Measurements from ENCODE around the gene GABARAPL2. TPM values are rescaled to one million over a fixed set of nuclear protein-coding genes. Genes with fewer than 3 reads are reported as not detected.

Gene GABARAPL2
- total and polyA plus RNA-seq, 5 experiments from 2014 or later, result 76.5 to 291 (median 226) TPM

DNA sequence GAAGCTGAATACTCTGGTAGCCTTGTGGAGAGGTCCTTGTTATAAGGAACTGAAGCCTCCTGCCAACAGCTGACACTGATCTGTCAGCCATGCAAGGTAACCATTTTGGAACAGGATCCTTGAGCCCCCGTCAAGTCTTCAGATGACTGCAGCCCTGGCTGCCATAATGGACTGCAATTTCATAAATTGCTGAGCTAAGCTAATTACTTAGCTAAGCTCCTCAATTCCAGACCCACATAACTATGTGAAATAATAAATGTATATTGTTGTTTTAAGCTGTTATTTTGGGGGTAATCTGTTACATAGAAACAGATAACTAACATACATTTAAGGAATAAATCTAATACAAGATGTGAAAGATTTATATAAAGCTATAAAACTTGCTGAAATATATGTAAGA lies 40.3 kb downstream of the GABARAPL2 start:
- H3K27ac Mint-ChIP-seq, result peak overlapping the region in 1 of 10 donors; percentile 43
- ATAC-seq (no peak), DNase-seq (no peak)
- peaks cover 20 to 87% (median 49%) of the 10 kb centered on the region in 3 donors for H3K36me3 Mint-ChIP-seq
- POLR2A ChIA-PET, result no interaction called here
- no peaks in the 10 kb centered on the region for H3K27me3 Mint-ChIP-seq
- peaks cover 0 to 11% (median 2%) of the 10 kb centered on the region in 4 donors for H3K4me1 Mint-ChIP-seq
- H3K4me3 Mint-ChIP-seq, result no peak overlapping the region
- peaks cover 0 to 10% (median 0%) of the 10 kb centered on the region in 9 donors for H3K9me3 Mint-ChIP-seq

DNA sequence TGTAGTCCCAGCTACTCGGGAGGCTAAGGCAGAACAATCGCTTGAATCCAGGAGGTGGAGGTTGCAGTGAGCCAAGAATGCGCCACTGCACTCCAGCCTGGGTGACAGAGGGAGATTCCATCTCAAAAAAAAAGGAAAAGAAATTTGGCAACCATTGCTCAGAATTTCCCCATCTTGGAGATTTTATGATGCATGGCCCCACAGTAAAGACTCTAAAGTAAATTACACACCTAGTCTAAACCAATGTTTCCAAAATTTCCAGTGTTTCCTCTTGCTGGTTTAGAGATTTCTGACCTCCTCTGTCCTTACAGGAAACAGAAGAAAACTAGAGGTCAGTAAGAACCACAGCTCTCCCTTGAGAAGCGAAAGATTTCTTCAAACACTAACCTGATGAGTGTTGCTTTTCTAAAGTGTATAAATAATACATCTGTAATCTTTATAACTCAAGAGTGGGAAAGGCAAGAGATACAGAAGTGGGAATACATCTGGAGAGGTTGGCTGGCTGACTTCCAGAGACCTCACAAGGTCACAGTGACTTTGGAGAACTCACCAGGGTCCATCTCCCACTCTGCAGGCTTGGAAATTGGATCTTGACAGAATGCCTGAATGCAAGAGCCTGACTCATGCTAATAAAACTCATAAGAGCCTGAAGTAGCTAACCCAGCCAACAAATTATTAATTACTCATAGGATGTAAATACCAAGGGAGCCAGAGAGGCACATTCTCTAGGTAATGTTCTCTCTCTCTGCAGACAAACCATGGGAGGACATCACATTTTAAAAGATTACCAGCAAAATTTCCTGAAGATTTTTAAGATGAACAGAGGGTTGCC lies 48.1 kb downstream of the GABARAPL2 start:
- no peak for DNase-seq
- ATAC-seq, result no peak
- Mint-ChIP-seq H3K27ac (peak overlapping the region in 2 of 10 donors; percentile 40 to 47), H3K27me3 (no peaks in the 10 kb centered on the region), H3K4me1 (peaks cover 2 to 24% (median 13%) of the 10 kb centered on the region in 4 donors), H3K9me3 (no peaks in the 10 kb centered on the region), H3K4me3 (no peak overlapping the region), H3K36me3 (peaks cover 4 to 90% (median 35%) of the 10 kb centered on the region in 3 donors)
- POLR2A ChIA-PET, result interaction anchor here (1.1 kb wide), 1 partner anchor 33 kb away, joined by 3 read pairs; the partner anchor contains the start of genes KARS1 and TERF2IP

DNA sequence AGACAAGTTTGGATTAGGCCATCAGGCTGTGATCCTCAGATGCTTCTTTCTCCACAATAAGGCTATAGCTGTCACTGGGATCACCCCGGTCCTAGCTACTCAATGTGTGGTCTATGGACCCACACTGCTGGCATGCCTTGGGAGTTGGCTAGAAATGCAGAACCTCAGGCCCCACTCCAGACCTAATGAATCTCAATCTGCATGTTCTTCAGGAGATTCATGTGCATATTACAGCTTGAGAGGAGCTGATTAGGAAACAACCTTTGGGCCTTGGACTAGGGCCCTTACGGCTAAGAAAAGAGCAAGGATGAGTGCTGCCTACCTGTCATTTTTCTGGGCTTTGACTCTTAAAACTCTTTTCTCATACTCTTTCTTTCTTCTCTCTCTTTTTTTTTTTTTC lies 49.4 kb downstream of the GABARAPL2 start:
- H3K27ac Mint-ChIP-seq, result peak overlapping the region in 6 of 10 donors; percentile 40 to 87 (median 82)
- H3K9me3 Mint-ChIP-seq, result no peaks in the 10 kb centered on the region
- no peaks in the 10 kb centered on the region for H3K27me3 Mint-ChIP-seq
- ATAC-seq (no peak), DNase-seq (no peak)
- peaks cover 4 to 87% (median 32%) of the 10 kb centered on the region in 3 donors for H3K36me3 Mint-ChIP-seq
- POLR2A ChIA-PET, result interaction anchor here (1.0 to 1.1 kb wide), 2 partner anchors 32 to 33 kb away, joined by 3 to 5 read pairs; partner anchors contain the start of genes KARS1 and TERF2IP
- peaks cover 6 to 32% (median 18%) of the 10 kb centered on the region in 4 donors for H3K4me1 Mint-ChIP-seq
- H3K4me3 Mint-ChIP-seq, result peak overlapping the region in 1 of 10 donors; percentile 62

DNA sequence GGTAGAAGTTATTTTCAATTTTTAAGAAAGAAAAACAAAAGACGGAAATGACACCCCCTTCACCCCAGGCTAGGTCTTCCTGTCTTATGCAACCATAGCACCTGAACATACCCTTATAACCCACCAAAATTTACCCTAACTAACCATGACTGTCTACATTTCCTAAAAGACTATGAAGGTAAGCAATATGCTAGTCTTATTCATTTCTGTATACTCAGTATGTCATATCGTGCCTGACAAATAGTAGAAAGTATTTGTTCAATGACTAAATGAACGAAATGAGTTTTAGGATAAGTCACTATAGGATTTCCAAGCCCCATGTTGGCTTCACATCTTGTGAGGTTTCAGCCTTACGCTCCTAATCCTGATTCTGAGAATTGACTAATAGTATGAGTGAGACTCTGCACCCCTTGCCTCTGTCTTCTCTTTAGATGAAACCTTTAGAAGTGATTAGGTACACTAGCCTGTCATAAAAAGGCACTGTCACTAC lies 50.4 kb downstream of the GABARAPL2 start:
- Mint-ChIP-seq H3K4me1 (peaks cover 14 to 41% (median 28%) of the 10 kb centered on the region in 4 donors), H3K4me3 (peak overlapping the region in 5 of 10 donors; percentile 4 to 62 (median 18)), H3K36me3 (peaks cover 4 to 86% (median 32%) of the 10 kb centered on the region in 3 donors), H3K9me3 (no peaks in the 10 kb centered on the region), H3K27ac (peak overlapping the region in 8 of 10 donors; percentile 67 to 87 (median 83)), H3K27me3 (no peaks in the 10 kb centered on the region)
- POLR2A ChIA-PET, result interaction anchor here (1.0 kb wide), 1 partner anchor 32 kb away, joined by 5 read pairs; no protein-coding TSS in a partner anchor
- DNase-seq (no peak), ATAC-seq (peak in 1 of 2 donors; percentile 37)

DNA sequence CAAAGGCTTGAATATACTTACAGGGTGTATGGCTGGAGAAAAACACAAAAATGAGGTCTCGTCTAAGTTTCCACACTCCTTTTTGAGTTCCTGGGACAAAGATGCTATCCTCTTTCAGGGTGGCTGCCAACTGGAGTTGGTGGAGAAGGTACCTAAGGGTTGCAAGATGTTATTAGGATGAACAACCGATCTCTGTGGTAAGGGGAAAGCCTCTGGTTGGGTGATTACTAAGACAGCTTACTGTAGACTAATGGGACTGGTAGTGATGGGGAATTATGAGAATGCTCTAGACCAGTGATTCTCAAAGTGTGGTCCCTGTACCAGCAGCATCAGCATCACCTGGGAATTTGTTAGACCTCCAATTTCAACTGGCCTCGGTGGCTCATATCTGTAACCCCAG lies 50.9 kb downstream of the GABARAPL2 start:
- ATAC-seq (no peak), DNase-seq (no peak)
- peak overlapping the region in 2 of 10 donors; percentile 18 to 26 for H3K4me3 Mint-ChIP-seq
- H3K27me3 Mint-ChIP-seq, result no peaks in the 10 kb centered on the region
- H3K9me3 Mint-ChIP-seq, result no peaks in the 10 kb centered on the region
- peak overlapping the region in 7 of 10 donors; percentile 1 to 87 (median 67) for H3K27ac Mint-ChIP-seq
- peaks cover 15 to 47% (median 33%) of the 10 kb centered on the region in 4 donors for H3K4me1 Mint-ChIP-seq
- peaks cover 4 to 84% (median 30%) of the 10 kb centered on the region in 3 donors for H3K36me3 Mint-ChIP-seq
- POLR2A ChIA-PET, result no interaction called here

DNA sequence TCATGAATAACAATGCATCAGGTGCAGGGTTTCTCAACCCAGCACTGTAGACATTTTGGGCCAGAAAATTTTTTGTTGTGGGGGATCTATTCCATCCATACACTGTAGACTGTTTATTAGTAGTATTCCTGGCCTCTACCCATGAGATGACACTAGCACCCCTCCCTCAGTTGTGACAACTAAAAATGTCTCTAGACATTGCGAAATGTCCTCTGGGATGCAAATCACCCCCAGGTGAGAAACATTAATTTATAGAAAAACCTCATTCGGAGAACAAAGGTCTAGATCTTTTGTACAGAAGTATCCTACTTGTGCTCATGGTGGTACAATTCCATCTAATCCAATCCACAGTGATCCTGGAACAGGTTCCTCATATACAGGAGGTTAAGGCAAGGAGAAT lies 52.6 kb downstream of the GABARAPL2 start:
- Mint-ChIP-seq H3K4me3 (no peak overlapping the region), H3K27me3 (no peaks in the 10 kb centered on the region), H3K4me1 (peaks cover 17 to 59% (median 38%) of the 10 kb centered on the region in 4 donors), H3K9me3 (no peaks in the 10 kb centered on the region), H3K36me3 (peaks cover 4 to 68% (median 17%) of the 10 kb centered on the region in 3 donors), H3K27ac (peak overlapping the region in 3 of 10 donors; percentile 18 to 77 (median 66))
- no peak for DNase-seq
- POLR2A ChIA-PET, result interaction anchor here (0.7 kb wide), 1 partner anchor 68 kb away, joined by 5 read pairs; no protein-coding TSS in a partner anchor
- ATAC-seq, result no peak

DNA sequence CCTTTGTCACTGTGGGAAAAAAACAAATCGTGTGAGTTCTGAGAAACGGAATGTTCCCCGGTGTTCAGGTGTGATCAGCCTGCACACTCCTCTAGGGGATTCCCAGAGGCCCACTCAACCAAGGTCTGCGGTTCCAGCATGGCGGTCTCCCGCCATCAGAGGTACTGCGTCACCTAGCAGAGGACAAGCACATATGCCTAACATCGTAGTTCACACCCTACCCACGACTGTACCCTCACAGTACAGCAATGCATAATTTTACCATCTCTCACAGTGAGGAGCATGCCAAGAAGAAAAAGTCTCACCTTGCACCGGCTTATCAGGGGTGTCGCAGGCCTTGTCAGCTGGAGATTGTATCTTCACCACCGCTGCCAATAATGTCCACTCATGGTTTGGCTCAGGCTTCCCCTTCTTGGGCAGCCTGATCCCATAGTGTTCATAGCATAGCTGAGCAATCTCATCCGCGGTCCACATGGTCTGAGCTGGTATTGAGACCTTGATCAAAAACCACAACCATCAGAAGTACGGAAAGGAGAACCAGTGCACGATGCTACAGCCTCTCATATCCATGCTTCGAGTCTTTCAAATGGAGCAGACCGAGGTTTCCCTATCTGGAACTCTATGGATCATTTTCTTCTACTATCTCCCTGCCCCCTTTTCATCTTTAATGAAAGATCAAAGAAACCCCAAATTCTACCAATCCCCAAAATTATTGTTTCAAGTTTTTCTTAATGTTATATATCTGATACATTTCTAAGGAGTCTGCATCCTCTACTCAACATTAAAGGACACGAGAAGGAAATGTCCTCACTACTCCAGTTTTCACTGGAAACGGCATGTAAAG lies 54.4 kb downstream of the GABARAPL2 start:
- Mint-ChIP-seq H3K4me1 (peaks cover 19 to 57% (median 41%) of the 10 kb centered on the region in 4 donors), H3K9me3 (no peaks in the 10 kb centered on the region), H3K36me3 (peaks cover 4 to 54% (median 9%) of the 10 kb centered on the region in 3 donors), H3K4me3 (peak overlapping the region in 9 of 10 donors; percentile 10 to 99 (median 68)), H3K27me3 (no peaks in the 10 kb centered on the region), H3K27ac (peak overlapping the region; percentile 52 to 99 (median 94))
- no peak for ATAC-seq
- peak in 1 of 10 donors; percentile 52 for DNase-seq
- POLR2A ChIA-PET, result interaction anchor here (2.8 to 4.2 kb wide), 2 partner anchors 28 to 104 kb away, joined by 22 to 119 read pairs; partner anchors contain the start of genes KARS1 and TERF2IP

DNA sequence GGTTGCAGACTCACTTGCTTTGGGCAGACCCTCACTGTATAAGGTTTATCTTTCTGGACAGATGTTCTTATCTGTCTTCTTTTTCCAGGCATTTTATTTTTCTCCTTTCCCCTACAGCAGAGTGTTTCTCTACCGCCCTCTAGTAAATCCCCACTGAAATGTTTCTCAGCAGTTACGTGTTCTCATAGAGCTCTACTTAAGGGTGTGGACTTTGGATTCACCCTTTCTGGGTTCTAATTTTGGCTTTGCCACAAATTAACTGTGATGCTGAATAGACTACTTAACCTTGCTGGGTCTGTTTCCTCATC lies 54.9 kb downstream of the GABARAPL2 start:
- Mint-ChIP-seq H3K4me1 (peaks cover 21 to 54% (median 42%) of the 10 kb centered on the region in 4 donors), H3K9me3 (no peaks in the 10 kb centered on the region), H3K36me3 (peaks cover 4 to 52% (median 8%) of the 10 kb centered on the region in 3 donors), H3K27ac (peak overlapping the region in 9 of 10 donors; percentile 52 to 99 (median 96)), H3K4me3 (peak overlapping the region in 8 of 10 donors; percentile 64 to 99 (median 96)), H3K27me3 (no peaks in the 10 kb centered on the region)
- POLR2A ChIA-PET, result interaction anchor here (1.3 to 4.2 kb wide), 4 partner anchors 27 to 187 kb away, joined by 4 to 119 read pairs (median 27); partner anchors contain the start of genes CFDP1, GABARAPL2, KARS1 and TERF2IP
- DNase-seq (peak in 1 of 10 donors; percentile 27), ATAC-seq (no peak)

DNA sequence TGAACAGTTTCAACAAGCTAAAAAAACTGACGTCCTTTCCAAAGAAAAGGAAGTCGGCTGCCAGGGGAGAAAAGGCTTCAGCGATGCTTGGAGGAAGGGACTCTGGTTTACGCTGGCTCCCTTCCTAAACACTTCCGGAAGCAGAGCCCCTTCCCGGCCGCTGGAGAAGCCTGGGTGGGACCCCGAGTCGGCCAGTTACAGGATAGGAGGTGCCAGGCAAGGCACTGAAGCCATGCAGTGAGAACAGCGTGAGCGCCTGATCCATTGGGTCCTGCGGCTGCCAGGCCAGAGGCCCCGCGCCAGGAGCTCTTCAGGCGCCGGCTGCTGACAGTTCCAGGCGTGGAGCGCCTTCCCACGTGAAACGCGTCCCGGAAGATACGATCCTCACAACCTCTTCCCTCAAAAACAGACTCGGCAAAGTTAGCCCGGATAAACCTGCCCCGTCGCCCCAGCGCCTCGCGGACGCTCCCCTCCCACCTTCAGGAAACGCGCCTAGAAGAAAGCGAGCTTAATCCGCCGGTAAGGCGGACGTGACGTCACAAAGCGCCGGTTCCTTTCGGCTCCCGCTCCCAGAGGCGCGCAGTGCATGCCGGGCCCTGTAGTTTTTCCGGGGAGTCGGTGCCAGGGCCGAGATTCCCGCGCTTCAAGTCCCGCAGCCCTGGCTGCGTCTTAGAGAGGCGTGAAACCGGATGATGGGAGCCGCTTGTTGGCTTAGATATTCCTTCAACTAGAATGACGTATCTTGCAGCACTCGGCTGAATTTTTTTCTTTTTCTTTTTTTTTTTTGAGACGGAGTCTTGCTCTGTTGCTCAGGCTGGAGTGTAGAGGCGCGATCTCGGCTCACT lies 56.8 kb downstream of the GABARAPL2 start, which contains the start of gene ADAT1:
Gene ADAT1 (minus strand): TSS at position 521 of the 845 bp plus-strand sequence. CDS start 2,482 bp downstream, outside the sequence.
- H3K4me1 Mint-ChIP-seq, result peaks cover 30 to 60% (median 52%) of the 10 kb centered on the region in 4 donors
- ATAC-seq, result peak; percentile 92 to 95
- no peaks in the 10 kb centered on the region for H3K27me3 Mint-ChIP-seq
- H3K36me3 Mint-ChIP-seq, result peaks cover 4 to 54% (median 7%) of the 10 kb centered on the region in 3 donors
- H3K27ac Mint-ChIP-seq, result peak within 1 kb of the TSS; percentile 91 to 99 (median 98)
- H3K9me3 Mint-ChIP-seq, result no peaks in the 10 kb centered on the region
- POLR2A ChIA-PET, result interaction anchor here (0.5 to 4.2 kb wide), 13 partner anchors 10 to 445 kb away, joined by 3 to 119 read pairs (median 5); partner anchors contain the start of genes CFDP1, GABARAPL2, KARS1 and TERF2IP
- peak; percentile 91 to 99 (median 98) for DNase-seq
- H3K4me3 Mint-ChIP-seq, result peak within 1 kb of the TSS; percentile 93 to 99 (median 96)

DNA sequence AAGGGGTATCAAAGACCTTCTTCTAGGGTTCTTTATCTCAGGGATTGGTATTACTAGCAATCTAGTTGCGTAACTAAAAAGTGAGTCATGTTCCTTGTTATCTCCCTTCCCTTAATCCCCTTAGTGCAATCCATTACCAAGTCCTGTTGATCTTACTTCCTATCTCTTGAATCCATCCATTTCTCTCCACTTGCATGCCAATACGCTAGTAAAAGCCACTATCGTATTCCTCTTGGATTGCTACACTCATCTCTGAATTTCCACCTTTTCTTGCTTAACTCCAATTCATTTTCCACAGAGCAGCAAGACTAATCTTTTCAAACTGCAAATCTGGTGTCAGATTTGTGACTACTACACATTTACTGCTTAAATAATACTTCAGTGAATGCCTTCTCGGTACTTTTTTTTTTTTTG lies 58.7 kb downstream of the GABARAPL2 start:
- H3K4me1 Mint-ChIP-seq, result peaks cover 35 to 66% (median 58%) of the 10 kb centered on the region in 4 donors
- peak overlapping the region in 9 of 10 donors; percentile 2 to 94 (median 66) for H3K27ac Mint-ChIP-seq

DNA sequence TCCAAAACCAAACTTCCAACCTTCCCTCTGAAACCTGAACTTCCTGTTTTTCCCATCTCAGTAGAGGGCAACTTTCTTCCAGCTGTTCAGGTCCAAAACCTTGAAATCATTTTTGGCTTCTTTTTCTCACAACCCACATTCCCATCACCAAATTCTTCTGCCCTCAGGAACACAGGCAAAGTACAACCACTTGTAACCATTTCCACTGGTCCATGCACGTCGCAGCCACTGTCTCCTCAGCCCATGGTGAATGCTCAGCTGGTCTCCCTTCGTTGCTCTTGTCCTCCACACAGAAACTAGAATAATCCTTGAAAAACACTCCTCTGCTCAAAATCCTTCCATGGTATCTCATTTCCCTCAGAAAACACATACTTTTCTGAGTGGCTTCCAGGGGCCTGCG lies 60.6 kb downstream of the GABARAPL2 start:
- H3K27me3 Mint-ChIP-seq, result no peaks in the 10 kb centered on the region
- no peak for ATAC-seq
- peak overlapping the region in 6 of 10 donors; percentile 0 to 46 (median 14) for H3K4me3 Mint-ChIP-seq
- H3K27ac Mint-ChIP-seq, result peak overlapping the region; percentile 45 to 89 (median 76)
- peaks cover 4 to 60% (median 28%) of the 10 kb centered on the region in 3 donors for H3K36me3 Mint-ChIP-seq
- DNase-seq, result no peak
- H3K4me1 Mint-ChIP-seq, result peaks cover 22 to 47% (median 39%) of the 10 kb centered on the region in 4 donors
- POLR2A ChIA-PET, result interaction anchor here (1.5 kb wide), 1 partner anchor 21 kb away, joined by 3 read pairs; the partner anchor contains the start of genes KARS1 and TERF2IP
- H3K9me3 Mint-ChIP-seq, result no peaks in the 10 kb centered on the region

More for the DNA sequence above, 58.7 kb downstream of the GABARAPL2 start:
- peaks cover 4 to 57% (median 22%) of the 10 kb centered on the region in 3 donors for H3K36me3 Mint-ChIP-seq
- DNase-seq, result no peak
- H3K9me3 Mint-ChIP-seq, result no peaks in the 10 kb centered on the region
- ATAC-seq, result no peak
- H3K4me3 Mint-ChIP-seq, result peak overlapping the region in 8 of 10 donors; percentile 13 to 70 (median 50)
- no peaks in the 10 kb centered on the region for H3K27me3 Mint-ChIP-seq
- POLR2A ChIA-PET, result interaction anchor here (0.6 kb wide), 1 partner anchor 11 kb away, joined by 3 read pairs; no protein-coding TSS in a partner anchor
